OCI-LY1 (cell line): ENCODE results near the gene ATG5.

Source experiments
- CTCF ChIP-seq: fragments of 200-600 bp; sonication (generic), shearing (Covaris generic); IDR thresholded peaks from 2 replicates; pipeline ENCODE4 v1.5.1; 2017; ENCODE audit warnings: mild to moderate bottlenecking, antibody characterized with exemption, low read length, moderate library complexity, mixed read lengths
- EZH2 ChIP-seq: fragments of 200-600 bp; sonication (generic), shearing (Covaris generic); IDR thresholded peaks from 2 replicates; pipeline ENCODE4 v1.8.0; 2017; ENCODE audit warnings: borderline replicate concordance, mixed run types, mild to moderate bottlenecking, antibody characterized with exemption, low read length, moderate library complexity, mixed read lengths

- TF ChIP-seq CTCF (no peak), EZH2 (no peak)
These were observed 157.3 kb downstream of the ATG5 start for GRCh38 chr6:106168097-106168888.
